Stimulated activated CD4-positive, alpha-beta T cell treated with anti-CD3 and anti-CD28 coated beads, Interleukin-15, amount 100 ng/mL, for 1 hour (primary cell): ENCODE measurements around the gene RIN1.
"Not testable (repeated sequence)": the region's sequence is repeated elsewhere in the genome, so short reads cannot be mapped to it uniquely, and the experiment has no call there.

ENCODE experiments used
- DNase-seq, 2 donors: peaks; one replicate each; pipeline ENCODE4 v3.0.0-alpha.2; 2020; ENCODE audit warnings: low read depth in 1 of 2, low spot score in 1 of 2

The RIN1 gene

DNA sequence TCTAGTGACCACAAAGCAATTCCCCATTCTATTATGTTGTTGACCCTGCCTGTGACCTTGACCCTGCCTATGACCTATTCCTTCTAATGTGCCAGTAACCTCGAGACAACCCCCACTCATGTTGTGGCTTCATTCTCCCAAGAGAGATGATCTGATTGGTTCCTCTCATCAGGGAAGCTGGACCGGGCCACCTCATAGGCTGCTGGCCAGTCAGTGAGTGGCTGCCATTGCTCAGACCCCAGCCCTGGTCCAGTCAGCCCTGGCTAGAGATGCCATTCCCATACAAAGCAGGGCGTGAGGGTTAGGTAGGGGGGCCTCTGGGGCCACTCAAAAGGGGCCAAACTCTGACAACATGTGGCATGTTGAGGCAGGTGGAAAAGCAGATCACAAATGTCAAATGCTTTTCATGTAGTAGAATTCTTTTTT, 23.4 kb upstream of the RIN1 start:
- DNase-seq, result no peak

GRCh38 chr11:66350560-66351235, 14.5 kb upstream of the RIN1 start:
- DNase-seq, result not testable (repeated sequence)

GRCh38 chr11:66349084-66349386, 12.8 kb upstream of the RIN1 start:
- no peak for DNase-seq

DNA sequence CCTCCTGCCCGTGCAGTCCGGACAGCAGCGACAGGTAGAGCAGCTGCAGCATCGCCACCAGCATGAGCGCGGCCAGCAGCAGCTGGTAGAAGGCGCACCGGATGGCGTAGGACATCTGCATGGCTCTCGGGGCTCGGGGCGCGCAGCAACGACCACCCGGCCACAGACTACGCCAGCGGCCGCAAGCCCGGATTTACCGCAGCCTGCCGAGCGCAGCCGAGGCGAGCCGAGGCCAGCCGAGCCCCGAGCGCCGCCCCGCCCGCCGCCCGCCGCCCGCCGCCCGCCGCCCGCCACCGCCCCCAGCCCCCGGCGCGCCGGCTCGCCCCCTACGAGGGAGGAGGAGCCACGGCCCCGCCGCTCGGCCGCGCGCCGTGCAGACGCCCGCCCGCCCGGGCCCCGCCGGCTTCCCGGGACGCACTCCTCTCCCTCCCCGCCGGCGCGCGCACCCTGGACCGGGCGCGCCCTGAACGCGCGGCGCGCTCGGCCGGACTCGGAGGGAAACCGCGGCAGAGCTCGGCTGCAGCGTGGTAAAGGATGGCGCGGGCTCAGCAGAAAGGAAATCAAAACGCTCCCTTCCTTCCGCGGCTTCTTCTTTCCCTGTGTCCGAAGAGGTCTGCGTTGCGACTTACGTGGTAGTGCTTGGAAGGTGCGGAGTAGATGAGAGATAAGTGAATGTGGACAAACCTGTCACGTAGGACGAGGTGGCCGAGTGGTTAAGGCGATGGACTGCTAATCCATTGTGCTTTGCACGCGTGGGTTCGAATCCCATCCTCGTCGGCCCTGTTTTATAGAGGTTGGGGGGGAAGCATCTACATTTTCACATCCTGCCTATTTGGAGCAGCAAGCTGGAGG, 11.4 kb upstream of the RIN1 start, which contains the start of gene B4GAT1:
Gene B4GAT1 (minus strand): TSS at position 205 of the 852 bp plus-strand sequence. CDS start 84 bp downstream, at position 121.
- DNase-seq, result peak; percentile 69 to 70

GRCh38 chr11:66346476-66347424, 10.5 kb upstream of the RIN1 start:
- DNase-seq, result no peak

DNA sequence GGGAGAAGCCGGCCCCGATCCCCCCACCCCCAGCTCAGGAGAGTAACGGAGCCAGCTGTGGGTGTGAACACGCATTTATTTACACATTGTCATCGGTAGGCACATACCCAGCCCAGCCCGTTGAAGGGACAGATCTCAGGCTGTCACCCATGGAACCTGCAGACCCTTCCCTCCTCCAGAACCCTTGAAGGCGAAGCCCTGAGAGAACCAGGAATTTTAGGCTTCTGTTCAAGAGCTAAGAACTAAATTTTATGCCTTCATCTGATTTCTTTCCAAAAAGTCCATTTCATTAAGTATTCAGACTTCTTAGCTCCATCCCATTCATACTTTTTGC, 9.0 kb upstream of the RIN1 start:
- no peak for DNase-seq

GRCh38 chr11:66344550-66345315, 8.5 kb upstream of the RIN1 start, which contains the start of gene BRMS1:
TSS of gene BRMS1 (minus strand) at chr11:66345104. CDS start at chr11:66342234, 2,870 bp downstream.
- DNase-seq, result peak; percentile 84 to 87

- no peak for DNase-seq
Observed at GRCh38 chr11:66343176-66343575, 6.9 kb upstream of the RIN1 start.

GRCh38 chr11:66341502-66342126, 5.4 kb upstream of the RIN1 start:
- DNase-seq, result no peak

DNA sequence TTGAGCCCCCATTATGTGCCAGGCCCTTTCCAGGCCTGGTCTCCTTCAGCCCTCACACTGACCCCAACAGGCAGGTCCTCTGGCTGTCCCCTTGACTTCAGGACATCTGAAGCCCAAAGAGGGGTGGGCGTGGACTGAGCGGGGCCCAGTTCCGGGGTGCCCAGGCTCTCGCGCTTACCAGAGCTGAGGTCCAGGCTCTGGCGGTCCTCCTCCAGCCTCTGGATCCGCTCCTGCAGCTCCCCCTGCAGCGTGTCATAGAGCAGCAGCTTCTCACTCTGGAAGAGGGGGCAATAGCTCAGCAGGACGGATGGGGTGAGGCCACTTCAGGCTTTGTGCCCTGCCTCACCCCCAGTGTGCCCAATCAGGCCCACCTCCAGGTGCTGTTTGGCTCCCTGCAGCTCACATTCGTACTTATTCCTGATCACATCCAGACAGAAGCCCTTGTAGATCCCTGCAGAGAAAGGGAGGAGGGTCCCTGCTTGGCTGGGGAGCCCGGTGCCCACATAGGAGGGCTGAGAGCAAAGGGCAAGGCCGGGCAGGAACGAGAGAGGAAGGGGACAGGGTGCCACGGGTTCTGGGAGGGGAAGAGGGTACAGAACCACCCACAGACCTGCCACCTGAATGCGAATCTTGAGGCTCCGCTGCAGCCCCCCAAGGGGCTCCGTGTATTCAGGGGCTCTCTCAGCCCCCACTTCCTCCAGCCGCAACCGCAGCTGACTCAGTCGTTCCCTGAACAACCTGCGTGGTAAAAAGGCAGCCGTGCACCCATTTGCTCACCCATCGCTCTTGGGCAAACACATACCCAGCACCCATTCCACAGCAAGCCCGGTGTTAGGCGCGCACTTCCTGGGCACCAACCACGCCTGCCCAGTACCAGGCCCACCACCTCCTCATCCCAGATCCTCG, 4.6 kb upstream of the RIN1 start:
- DNase-seq, result no peak

DNA sequence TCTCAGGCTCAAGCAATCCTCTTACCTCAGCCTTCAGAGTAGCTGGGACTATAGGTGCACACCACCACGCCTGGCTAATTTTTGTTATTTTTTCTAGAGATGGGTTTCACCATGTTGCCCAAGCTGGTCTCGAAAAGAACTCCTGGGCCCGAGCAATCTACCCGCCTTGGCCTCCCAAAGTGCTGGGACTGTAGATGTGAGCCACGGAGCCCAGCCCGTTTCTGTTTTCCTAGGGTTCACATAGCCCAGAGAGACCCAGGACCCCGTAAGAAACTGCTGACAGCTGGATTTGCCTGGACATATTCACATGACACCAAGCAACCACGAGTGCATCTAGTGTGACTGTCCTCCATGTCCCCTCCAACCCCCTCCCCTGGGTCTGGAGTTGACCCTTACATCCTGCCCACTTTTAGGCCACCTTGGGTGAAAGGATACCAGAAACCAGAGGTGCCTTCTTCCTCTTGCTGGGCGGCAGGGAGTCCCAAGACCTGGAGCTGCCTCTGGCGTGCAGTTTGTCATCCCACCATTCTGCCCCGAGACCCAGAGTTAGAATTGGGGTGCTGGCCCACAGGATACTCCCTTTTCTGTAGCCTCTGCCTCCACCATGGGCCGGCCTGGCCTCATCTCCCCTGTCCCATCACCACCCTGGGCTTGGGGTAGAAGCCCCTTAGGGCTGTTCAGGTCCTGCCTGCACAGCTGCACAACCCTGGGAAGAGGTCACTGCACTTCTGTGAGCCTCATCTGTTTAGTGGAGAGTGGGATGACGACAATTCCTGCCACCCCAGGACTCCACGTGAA, 3.7 kb upstream of the RIN1 start:
- no peak for DNase-seq

GRCh38 chr11:66339162-66339675, 3.0 kb upstream of the RIN1 start:
- DNase-seq, result no peak

- no peak for DNase-seq
Observed at GRCh38 chr11:66338276-66339161, 2.3 kb upstream of the RIN1 start.

DNA sequence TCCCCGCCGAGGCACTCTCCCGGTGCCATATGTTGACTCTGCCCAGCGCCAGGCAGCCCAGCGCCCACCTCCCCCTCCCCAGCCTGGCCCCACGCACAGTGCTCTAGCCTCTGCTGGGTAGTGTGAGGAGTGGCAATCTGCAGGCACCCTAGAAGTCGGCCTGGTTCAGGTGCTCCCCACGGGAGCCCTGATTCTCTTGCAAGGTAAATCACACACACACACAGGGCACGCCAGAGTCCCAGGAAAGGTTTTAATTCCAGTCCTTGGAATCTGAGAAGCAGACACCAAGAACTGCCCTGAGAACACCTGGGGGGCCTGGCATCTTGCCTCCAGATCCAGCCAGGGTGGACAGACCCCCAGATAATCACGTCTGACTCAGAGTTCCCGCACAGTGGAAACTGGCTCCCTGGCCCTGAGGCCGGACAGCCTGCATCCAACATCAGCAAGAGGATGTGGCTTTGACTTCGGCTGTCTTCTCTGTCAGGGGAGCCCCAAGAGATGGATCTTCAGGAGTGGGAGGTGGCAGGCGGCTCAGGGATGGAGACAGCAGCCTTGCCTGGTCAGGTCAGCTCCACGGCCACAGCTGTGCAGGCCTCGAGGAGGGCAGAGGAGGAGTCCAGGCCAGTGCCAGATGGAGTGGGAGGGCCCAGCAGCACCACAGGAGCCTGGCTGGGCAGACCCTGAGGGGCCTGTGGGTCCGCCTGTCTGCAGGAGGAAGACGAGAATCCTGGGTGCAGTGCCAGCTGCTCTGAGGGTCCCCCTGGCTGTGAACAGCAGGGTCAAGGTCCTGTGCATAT, 1.1 kb upstream of the RIN1 start:
- no peak for DNase-seq

DNA sequence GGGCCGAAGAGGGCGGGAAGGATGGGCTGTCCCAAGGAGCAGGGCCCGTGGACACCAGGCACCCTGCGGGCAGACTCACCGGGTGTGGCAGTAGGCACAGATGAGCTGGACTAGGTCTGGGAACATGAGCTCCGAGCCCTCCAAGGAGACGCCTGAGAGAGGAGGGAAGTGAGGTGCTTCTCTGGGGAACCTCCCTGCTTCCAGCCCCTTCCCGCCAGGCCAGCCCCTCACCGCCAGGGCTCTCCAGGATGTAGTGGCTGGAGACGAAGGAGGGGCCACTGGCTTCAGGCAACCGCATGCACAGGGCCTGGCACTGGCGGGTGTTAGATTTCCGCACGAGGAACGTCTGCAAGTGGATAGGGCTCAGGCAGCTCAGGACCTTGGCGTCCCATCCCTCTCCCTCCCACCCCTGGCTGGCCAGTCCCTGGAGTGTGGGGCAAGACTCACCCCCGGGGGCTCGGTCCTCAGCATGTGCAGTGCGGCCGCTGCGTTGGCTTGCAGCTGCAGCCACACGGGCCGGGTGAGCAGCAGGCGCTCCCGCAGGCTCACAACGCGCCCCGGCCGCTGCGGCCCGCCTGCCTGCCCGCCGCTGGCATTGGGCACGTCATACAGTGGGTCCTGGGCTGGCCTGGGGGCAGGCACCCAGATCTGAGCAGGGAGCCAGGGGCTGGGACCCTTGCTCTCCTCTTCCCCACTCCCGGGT, 552 bp downstream of the RIN1 start:
- no peak for DNase-seq
